ENCODE data around the gene FTMT.
"Not testable (repeated sequence)": the region's sequence is repeated elsewhere in the genome, so short reads cannot be mapped to it uniquely, and the experiment has no call there.

Gene FTMT

GRCh38 chr5:121851643-121852574, at the start of gene FTMT:
TSS of gene FTMT (plus strand) at chr5:121851882. CDS start at chr5:121851964, 82 bp downstream.
- DNase-seq (ENCODE audit: extremely low read depth in 1 of 2, low read depth in 1 of 2): no peak

GRCh38 chr5:121805251-121805650, 46.4 kb upstream of the FTMT start:
- DNase-seq (ENCODE audit: extremely low read depth in 1 of 2, low read depth in 1 of 2): not testable (repeated sequence)

- no peak for DNase-seq (ENCODE audit: extremely low read depth in 1 of 2, low read depth in 1 of 2)
Observed at GRCh38 chr5:121805911-121806310, 45.8 kb upstream of the FTMT start.

- DNase-seq (ENCODE audit: extremely low read depth in 1 of 2, low read depth in 1 of 2): no peak
Observed at GRCh38 chr5:121816164-121816563, 35.5 kb upstream of the FTMT start.

GRCh38 chr5:121819682-121820261, 31.9 kb upstream of the FTMT start:
- DNase-seq (ENCODE audit: extremely low read depth in 1 of 2, low read depth in 1 of 2): no peak

- DNase-seq (ENCODE audit: extremely low read depth in 1 of 2, low read depth in 1 of 2): no peak
Observed at GRCh38 chr5:121833617-121834016, 18.1 kb upstream of the FTMT start.

- no peak for DNase-seq (ENCODE audit: extremely low read depth in 1 of 2, low read depth in 1 of 2)
Observed at GRCh38 chr5:121834021-121834420, 17.7 kb upstream of the FTMT start.

GRCh38 chr5:121841892-121842291, 9.8 kb upstream of the FTMT start:
- DNase-seq (ENCODE audit: extremely low read depth in 1 of 2, low read depth in 1 of 2): no peak

- no peak for DNase-seq (ENCODE audit: extremely low read depth in 1 of 2, low read depth in 1 of 2)
Observed at GRCh38 chr5:121850272-121850671, 1.4 kb upstream of the FTMT start.

- no peak for DNase-seq (ENCODE audit: extremely low read depth in 1 of 2, low read depth in 1 of 2)
Observed at GRCh38 chr5:121853850-121854249, 2.2 kb downstream of the FTMT start.

GRCh38 chr5:121862801-121863200, 11.1 kb downstream of the FTMT start:
- DNase-seq (ENCODE audit: extremely low read depth in 1 of 2, low read depth in 1 of 2): no peak

GRCh38 chr5:121863753-121864285, 12.1 kb downstream of the FTMT start:
- no peak for DNase-seq (ENCODE audit: extremely low read depth in 1 of 2, low read depth in 1 of 2)

GRCh38 chr5:121867403-121867802, 15.7 kb downstream of the FTMT start:
- DNase-seq (ENCODE audit: extremely low read depth in 1 of 2, low read depth in 1 of 2): no peak

GRCh38 chr5:121870489-121870888, 18.8 kb downstream of the FTMT start:
- no peak for DNase-seq (ENCODE audit: extremely low read depth in 1 of 2, low read depth in 1 of 2)

GRCh38 chr5:121872856-121873255, 21.2 kb downstream of the FTMT start:
- no peak for DNase-seq (ENCODE audit: extremely low read depth in 1 of 2, low read depth in 1 of 2)

GRCh38 chr5:121873409-121873808, 21.7 kb downstream of the FTMT start:
- no peak for DNase-seq (ENCODE audit: extremely low read depth in 1 of 2, low read depth in 1 of 2)

- no peak for DNase-seq (ENCODE audit: extremely low read depth in 1 of 2, low read depth in 1 of 2)
Observed at GRCh38 chr5:121885630-121886029, 33.9 kb downstream of the FTMT start.

GRCh38 chr5:121887727-121888126, 36.0 kb downstream of the FTMT start:
- no peak for DNase-seq (ENCODE audit: extremely low read depth in 1 of 2, low read depth in 1 of 2)

- no peak for DNase-seq (ENCODE audit: extremely low read depth in 1 of 2, low read depth in 1 of 2)
Observed at GRCh38 chr5:121890297-121890858, 38.7 kb downstream of the FTMT start.

- no peak for DNase-seq (ENCODE audit: extremely low read depth in 1 of 2, low read depth in 1 of 2)
Observed at GRCh38 chr5:121897341-121897740, 45.7 kb downstream of the FTMT start.

- no peak for DNase-seq (ENCODE audit: extremely low read depth in 1 of 2, low read depth in 1 of 2)
Observed at GRCh38 chr5:121899346-121899745, 47.7 kb downstream of the FTMT start.

Data from stimulated activated CD8-positive, alpha-beta memory T cell treated with anti-CD3 and anti-CD28 coated beads, Interleukin-7, amount 100 ng/mL, for 48 hours (primary cell).